ENCODE results near the gene RBM20.

DNA sequence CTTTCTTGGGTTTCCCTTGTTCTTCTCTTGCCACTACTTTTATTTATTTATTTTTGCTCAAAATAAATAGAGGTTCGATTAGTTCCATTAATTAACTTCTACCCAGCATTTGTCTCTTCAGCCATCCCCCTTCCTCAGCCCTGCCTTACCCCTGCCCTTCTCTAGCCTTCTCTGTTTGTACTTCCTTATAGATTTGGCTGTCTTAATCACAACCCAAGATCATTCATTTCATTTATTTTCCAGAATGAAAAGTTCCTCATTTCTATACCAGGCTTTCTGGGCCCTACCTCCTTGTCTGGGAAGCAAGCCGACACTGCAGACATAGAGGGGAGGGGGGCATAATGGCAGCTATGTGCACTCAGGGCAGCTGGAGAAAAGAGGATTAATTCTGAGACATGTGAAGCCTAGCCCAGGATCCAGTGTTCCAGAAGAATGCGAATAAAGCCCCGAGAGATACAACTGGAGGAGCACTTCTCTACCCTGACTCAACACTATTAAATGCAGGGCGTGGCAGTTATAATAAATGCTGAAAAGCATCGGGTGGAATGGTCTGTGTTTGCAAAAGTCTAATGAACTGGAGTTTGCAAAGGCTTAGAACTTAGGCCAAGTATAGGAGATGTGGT lies 221.2 kb downstream of the RBM20 start:
- no peak for TF ChIP-seq REST (IDR thresholded peaks at IDR 0.05; ENCODE audit: insufficient replicate concordance, low read depth)
- TF ChIP-seq CTCF (IDR thresholded peaks at IDR 0.05; ENCODE audit: insufficient read depth, low read length), result no peak
- no peak for TF ChIP-seq GABPA (IDR thresholded peaks at IDR 0.05; ENCODE audit: low read depth)
- no peak for TF ChIP-seq POLR2AphosphoS5 (IDR thresholded peaks at IDR 0.05; ENCODE audit: low read depth)
